Adrenal gland (tissue), 12 donors: ENCODE data around the gene SEC14L5. TPM values are rescaled to one million over a fixed set of nuclear protein-coding genes. Genes with fewer than 3 reads are reported as not detected.
"Not testable (repeated sequence)": the region's sequence is repeated elsewhere in the genome, so short reads cannot be mapped to it uniquely, and the experiment has no call there.

Source experiments
- DNase-seq, 7 donors: peaks; one replicate each; pipeline ENCODE4 v3.0.0-alpha.2; 2019 to 2020
- H3K27ac ChIP-seq, 5 donors: fragments of 200-600 bp; sonication (generic) in 4 of 5; 1 replicate in 3 of 5; 2 replicates in 2 of 5; pipeline versions ENCODE4 v1.5.1 to v1.8.0; 2016 to 2020; ENCODE audit warnings: mild to moderate bottlenecking in 1 of 5
- H3K27me3 ChIP-seq: fragments of 200-600 bp; 2 replicates; pipeline ENCODE4 v1.8.0; 2021
- H3K36me3 ChIP-seq, 2 donors: fragments of 200-600 bp; replicated peaks in 1 of 2; 1 replicate in 1 of 2; 2 replicates in 1 of 2; pipeline versions ENCODE4 v1.5.1 to v1.8.0; 2018 to 2022
- H3K4me1 ChIP-seq, 2 donors: fragments of 200-600 bp; replicated peaks in 1 of 2; 1 replicate in 1 of 2; 2 replicates in 1 of 2; pipeline versions ENCODE4 v1.5.1 to v1.8.0; 2018 to 2021
- H3K4me3 ChIP-seq, 4 donors: fragments of 200-600 bp; sonication (generic) in 3 of 4; one replicate each; pipeline ENCODE4 v1.5.1; 2016 to 2018
- H3K9me3 ChIP-seq, 3 donors: fragments of 200-600 bp; sonication (generic) in 1 of 3; replicated peaks in 1 of 3; 1 replicate in 2 of 3; 2 replicates in 1 of 3; pipeline versions ENCODE4 v1.5.1 to v1.8.0; 2016 to 2021
- POLR2A ChIP-seq, 2 donors: fragments of 450-650 bp; IDR thresholded peaks; one replicate each; pipeline ENCODE4 v1.6.1; 2017; ENCODE audit warnings: antibody characterized with exemption in 2 of 2, mild to moderate bottlenecking in 2 of 2, moderate library complexity in 1 of 2
- WGBS, 4 donors: extraction: QIAGEN DNeasy Blood & Tissue Kit in 2 of 4; methylation state at CpG; one replicate each; pipeline versions ENCODE4 v1.1.5 to v1.1.7; 2013 to 2017; 5-methylcytosine and 5-hydroxymethylcytosine counted together
- intact Hi-C, 2 donors: fragments of 100-400 bp; cut with DNase I; formaldehyde crosslinking; loops; one replicate each; pipeline versions ENCODE4 v1.14.1 to v1.15.0; 2022 to 2023
- polyA plus RNA-seq, 3 donors: library from polyadenylated mRNA; stranded (reverse); fragments of 200-250 nt in 2 of 3; fragments of 350-450 nt in 1 of 3; fragmentation: Illumina TruSeq in 1 of 3; extraction: RNeasy Lipid Tissue Mini Kit (QIAGEN cat#74804) in 1 of 3; gene quantifications; one replicate each; pipeline ENCODE4 v1.2.3, GENCODE V29; 2013 to 2014
- total RNA-seq, 9 donors: library from RNA; depleted of rRNA in 4 of 9; stranded (reverse); fragments of >200 nt in 4 of 9; fragments of 120-200 nt in 1 of 9; fragmentation: NEBNext Ultra II Directional in 1 of 9; extraction: Animal tissue kit (Norgen Biotek cat#: 25700) in 1 of 9; gene quantifications; one replicate each; pipeline versions ENCODE4 v1.1.0 to v1.2.4, GENCODE V29; 2013 to 2023
- TF ChIP-seq, protein P1 (sequence below), 6 experiments: fragments of 450-650 bp in 4 of 6; fragments of 200-600 bp in 2 of 6; sonication (generic) in 1 of 6; IDR thresholded peaks; 1 replicate in 5 of 6; 2 replicates in 1 of 6; pipeline versions ENCODE4 v1.5.1 to v1.8.0; 2016 to 2021; ENCODE audit warnings: antibody characterized with exemption in 6 of 6, mild to moderate bottlenecking in 2 of 6, moderate library complexity in 1 of 6
- donor health status: healthy with polysubstance abuse.
- donor health status: Bipolar disorder and iron deficiency.
- donor health status: DM: yes; HTN: yes; CAD: no.
- donor health status: DM: no; HTN: no; CAD: no.
- donor health status: DM: no; HTN: no; CAD: no.
- donor health status: DM: yes; HTN: yes; CAD: no.

The SEC14L5 gene
- total and polyA plus RNA-seq, 12 donors, result 0.12 to 1.8 (median 0.69) TPM

- no peaks in the 10 kb centered on the region for H3K36me3 ChIP-seq
- H3K4me3 ChIP-seq, result no peak overlapping the region
- H3K27ac ChIP-seq, result no peak overlapping the region
- no peaks in the 10 kb centered on the region for H3K9me3 ChIP-seq
- H3K4me1 ChIP-seq, result peaks cover 0 to 4% of the 10 kb centered on the region in 2 donors
- 37 to 73% (median 60%) methylated on average over 3 to 10 of the region's 10 CpGs for WGBS, 4 donors
- H3K27me3 ChIP-seq, result no peaks in the 10 kb centered on the region
- TF ChIP-seq POLR2A (IDR thresholded peaks at IDR 0.05), result no peak
- TF ChIP-seq, protein P1, sequence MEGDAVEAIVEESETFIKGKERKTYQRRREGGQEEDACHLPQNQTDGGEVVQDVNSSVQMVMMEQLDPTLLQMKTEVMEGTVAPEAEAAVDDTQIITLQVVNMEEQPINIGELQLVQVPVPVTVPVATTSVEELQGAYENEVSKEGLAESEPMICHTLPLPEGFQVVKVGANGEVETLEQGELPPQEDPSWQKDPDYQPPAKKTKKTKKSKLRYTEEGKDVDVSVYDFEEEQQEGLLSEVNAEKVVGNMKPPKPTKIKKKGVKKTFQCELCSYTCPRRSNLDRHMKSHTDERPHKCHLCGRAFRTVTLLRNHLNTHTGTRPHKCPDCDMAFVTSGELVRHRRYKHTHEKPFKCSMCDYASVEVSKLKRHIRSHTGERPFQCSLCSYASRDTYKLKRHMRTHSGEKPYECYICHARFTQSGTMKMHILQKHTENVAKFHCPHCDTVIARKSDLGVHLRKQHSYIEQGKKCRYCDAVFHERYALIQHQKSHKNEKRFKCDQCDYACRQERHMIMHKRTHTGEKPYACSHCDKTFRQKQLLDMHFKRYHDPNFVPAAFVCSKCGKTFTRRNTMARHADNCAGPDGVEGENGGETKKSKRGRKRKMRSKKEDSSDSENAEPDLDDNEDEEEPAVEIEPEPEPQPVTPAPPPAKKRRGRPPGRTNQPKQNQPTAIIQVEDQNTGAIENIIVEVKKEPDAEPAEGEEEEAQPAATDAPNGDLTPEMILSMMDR (IDR thresholded peaks at IDR 0.05), result no peak
- intact Hi-C loops, result loop anchor here in 1 of 2 donors (10.0 kb wide), 1 partner anchor 58 kb away; no protein-coding TSS in a partner anchor
- peak in 3 of 7 donors; percentile 39 to 41 (median 40) for DNase-seq
Observed at GRCh38 chr16:4966736-4967453, 8.8 kb downstream of the SEC14L5 start.

DNA sequence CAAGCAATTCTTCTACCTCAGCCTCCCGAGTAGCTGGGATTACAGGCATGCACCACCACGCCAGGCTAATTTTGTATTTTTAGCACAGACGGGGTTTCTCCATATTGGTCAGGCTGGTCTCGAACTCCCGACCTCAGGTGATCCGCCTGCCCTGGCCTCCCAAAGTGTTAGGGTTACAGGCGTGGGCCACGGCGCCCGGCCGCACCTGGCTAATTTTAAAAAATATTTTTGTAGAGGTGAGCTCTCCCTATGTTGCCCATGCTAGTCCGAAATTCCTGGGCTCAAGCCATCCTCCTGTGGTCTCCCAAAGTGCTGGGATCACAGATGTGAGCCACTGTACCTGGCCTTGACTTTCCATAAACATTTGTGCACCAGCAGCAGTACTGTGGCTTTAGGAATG is 10.1 kb downstream of the SEC14L5 start:
- not testable (repeated sequence) for H3K4me3 ChIP-seq, H3K4me1 ChIP-seq

DNA sequence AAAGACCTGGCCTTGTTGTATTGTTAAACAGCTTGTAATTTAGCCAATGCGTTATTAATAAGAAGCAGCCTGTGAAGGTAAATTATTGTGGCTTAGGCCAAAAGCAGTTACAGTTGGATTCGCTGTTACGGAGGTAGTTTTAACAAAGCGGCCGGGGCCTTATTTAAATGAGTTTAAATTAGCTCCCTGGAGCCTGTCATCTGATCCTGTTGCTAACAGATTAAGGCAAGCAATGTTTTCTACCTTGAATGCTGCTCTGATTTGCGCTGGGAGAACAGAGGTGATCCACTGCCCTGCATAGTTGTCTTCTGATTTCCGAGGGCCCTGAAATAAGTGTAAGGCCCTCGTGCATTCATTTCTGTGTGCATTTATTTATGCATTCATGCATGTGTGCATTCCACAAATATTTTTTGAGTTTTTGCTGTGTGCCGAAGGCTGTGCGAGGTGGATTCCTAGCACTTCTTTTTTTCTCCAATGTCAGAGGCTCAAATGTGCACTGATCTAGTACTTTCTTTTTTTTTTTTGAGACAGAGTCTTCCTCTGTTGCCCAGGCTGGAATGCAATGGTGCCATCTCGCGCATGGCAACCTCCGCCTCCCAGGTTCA is 10.9 kb downstream of the SEC14L5 start:
- Histone ChIP-seq H3K4me1 (peaks cover 0 to 8% of the 10 kb centered on the region in 2 donors), H3K36me3 (no peaks in the 10 kb centered on the region), H3K4me3 (no peak overlapping the region), H3K9me3 (no peaks in the 10 kb centered on the region), H3K27ac (no peak overlapping the region), H3K27me3 (no peaks in the 10 kb centered on the region)
- 77 to 85% (median 78%) methylated on average over 13 of the region's 13 CpGs for WGBS, 4 donors
- intact Hi-C loops, result loop anchor here in 1 of 2 donors (10.0 kb wide), 1 partner anchor 56 kb away; no protein-coding TSS in a partner anchor
- TF ChIP-seq POLR2A (IDR thresholded peaks at IDR 0.05), result no peak
- TF ChIP-seq, protein P1 (IDR thresholded peaks at IDR 0.05), result no peak
- no peak for DNase-seq

More for the DNA sequence above, 10.1 kb downstream of the SEC14L5 start:
- H3K36me3 ChIP-seq, H3K9me3 ChIP-seq, H3K27ac ChIP-seq, DNase-seq, H3K27me3 ChIP-seq: not testable (repeated sequence)
- 85 to 95% (median 88%) methylated on average over 11 to 12 of the region's 12 CpGs for WGBS, 4 donors
- intact Hi-C loops, result loop anchor here in 1 of 2 donors (10.0 kb wide), 1 partner anchor 57 kb away; no protein-coding TSS in a partner anchor

- TF ChIP-seq, protein P1 (IDR thresholded peaks at IDR 0.05), result no peak
- no peak for TF ChIP-seq POLR2A (IDR thresholded peaks at IDR 0.05)
- H3K36me3 ChIP-seq, result no peaks in the 10 kb centered on the region
- no peaks in the 10 kb centered on the region for H3K27me3 ChIP-seq
- no peak for DNase-seq
- H3K27ac ChIP-seq, result no peak overlapping the region
- intact Hi-C loops, result no loop called here
- H3K9me3 ChIP-seq, result no peaks in the 10 kb centered on the region
- no peak overlapping the region for H3K4me3 ChIP-seq
- peaks cover 0 to 8% of the 10 kb centered on the region in 2 donors for H3K4me1 ChIP-seq
- WGBS, 4 donors, result 67 to 74% (median 70%) methylated on average over 3 of the region's 3 CpGs
Observed at GRCh38 chr16:4970010-4970409, 11.9 kb downstream of the SEC14L5 start.
